OCI-LY1 (cell line): Measurements from ENCODE around the gene NBPF6.
"Not testable (repeated sequence)": the region's sequence is repeated elsewhere in the genome, so short reads cannot be mapped to it uniquely, and the experiment has no call there.

ENCODE experiments used
- H2AFZ ChIP-seq: fragments of 200-600 bp; sonication (generic), shearing (Covaris generic); 2 replicates; pipeline ENCODE4 v1.6.0; 2014; ENCODE audit warnings: antibody characterized with exemption, mild to moderate bottlenecking, low read length
- H3F3A ChIP-seq: fragments of 200-600 bp; sonication (generic), shearing (Covaris generic); 2 replicates; pipeline ENCODE4 v1.6.0; 2014; ENCODE audit warnings: mild to moderate bottlenecking, antibody characterized with exemption, low read length, moderate library complexity; ENCODE audit not compliant: insufficient read depth
- H3K27ac ChIP-seq: fragments of 200-600 bp; sonication (generic); 2 replicates; pipeline ENCODE4 v1.5.1; 2014; ENCODE audit warnings: low read length, mixed run types, mild to moderate bottlenecking, low read depth; ENCODE audit not compliant: poor library complexity, severe bottlenecking
- H3K27me3 ChIP-seq: fragments of 200-600 bp; sonication (generic); 2 replicates; pipeline ENCODE4 v1.6.0; 2014; ENCODE audit warnings: antibody characterized with exemption, mild to moderate bottlenecking, low read length, moderate library complexity; ENCODE audit not compliant: insufficient read depth
- H3K36me3 ChIP-seq: fragments of 200-600 bp; sonication (generic); 2 replicates; pipeline ENCODE4 v1.6.1; 2014; ENCODE audit warnings: mild to moderate bottlenecking, antibody characterized with exemption, low read length, moderate library complexity, mixed read lengths; ENCODE audit not compliant: insufficient read depth
- H3K4me1 ChIP-seq: fragments of 200-600 bp; sonication (generic); 2 replicates; pipeline ENCODE4 v1.5.1; 2014; ENCODE audit warnings: mild to moderate bottlenecking, low read length, moderate library complexity; ENCODE audit not compliant: insufficient read depth, severe bottlenecking
- H3K4me2 ChIP-seq: fragments of 200-600 bp; sonication (generic), shearing (Covaris generic); 2 replicates; pipeline ENCODE4 v1.6.1; 2014; ENCODE audit warnings: low read length
- H3K4me3 ChIP-seq: fragments of 200-600 bp; sonication (generic); 2 replicates; pipeline ENCODE4 v1.5.1; 2014; ENCODE audit warnings: low read length, low read depth, mild to moderate bottlenecking, mixed read lengths; ENCODE audit not compliant: poor library complexity, severe bottlenecking
- H3K79me2 ChIP-seq: fragments of 200-600 bp; shearing (Covaris generic); 2 replicates; pipeline ENCODE4 v1.6.1; 2016; ENCODE audit warnings: mixed run types, low read length, mixed read lengths; ENCODE audit not compliant: insufficient read depth
- H3K9ac ChIP-seq: fragments of 200-600 bp; sonication (generic), shearing (Covaris generic); 2 replicates; pipeline ENCODE4 v1.6.1; 2014; ENCODE audit warnings: mild to moderate bottlenecking, low read length, mixed read lengths
- H3K9me2 ChIP-seq: fragments of 200-600 bp; sonication (generic), shearing (Covaris generic); 2 replicates; pipeline ENCODE4 v1.6.1; 2014; ENCODE audit warnings: low read depth, mild to moderate bottlenecking, low read length, mixed read lengths
- H3K9me3 ChIP-seq: fragments of 200-600 bp; shearing (Covaris generic); 2 replicates; pipeline ENCODE4 v1.6.1; 2014; ENCODE audit warnings: low read length, mixed read lengths
- H4K20me1 ChIP-seq: fragments of 200-600 bp; sonication (generic), shearing (Covaris generic); 2 replicates; pipeline ENCODE4 v1.6.0; 2016; ENCODE audit warnings: mild to moderate bottlenecking, low read length; ENCODE audit not compliant: insufficient read depth
- CTCF ChIP-seq: fragments of 200-600 bp; sonication (generic), shearing (Covaris generic); IDR thresholded peaks from 2 replicates; pipeline ENCODE4 v1.5.1; 2017; ENCODE audit warnings: mild to moderate bottlenecking, antibody characterized with exemption, low read length, moderate library complexity, mixed read lengths
- EZH2 ChIP-seq: fragments of 200-600 bp; sonication (generic), shearing (Covaris generic); IDR thresholded peaks from 2 replicates; pipeline ENCODE4 v1.8.0; 2017; ENCODE audit warnings: borderline replicate concordance, mixed run types, mild to moderate bottlenecking, antibody characterized with exemption, low read length, moderate library complexity, mixed read lengths

Gene NBPF6

GRCh38 chr1:108513044-108513415 lies 62.9 kb downstream of the NBPF6 start:
- no peaks in the 10 kb centered on the region for H3K79me2 ChIP-seq
- H3K27me3 ChIP-seq = peaks cover 3% of the 10 kb centered on the region; the same call in 1 of the 2 replicates
- no peaks in the 10 kb centered on the region; the same call in 1 of the 2 replicates for H3K9me3 ChIP-seq
- no peak overlapping the region for H3K27ac ChIP-seq
- no peak overlapping the region for H3K4me3 ChIP-seq
- TF ChIP-seq CTCF (no peak), EZH2 (no peak)
- no peaks in the 10 kb centered on the region for H3F3A ChIP-seq
- H3K4me2 ChIP-seq = no peak overlapping the region
- H3K9me2 ChIP-seq = no peaks in the 10 kb centered on the region
- no peak overlapping the region for H3K9ac ChIP-seq
- no peaks in the 10 kb centered on the region for H3K4me1 ChIP-seq
- no peak overlapping the region for H2AFZ ChIP-seq
- no peaks in the 10 kb centered on the region for H4K20me1 ChIP-seq
- H3K36me3 ChIP-seq = no peaks in the 10 kb centered on the region

- not testable (repeated sequence) for H3K4me2 ChIP-seq, H3K36me3 ChIP-seq, H3F3A ChIP-seq, H3K9me3 ChIP-seq, H3K27ac ChIP-seq, H3K27me3 ChIP-seq, H3K9me2 ChIP-seq, H2AFZ ChIP-seq, H3K9ac ChIP-seq, H3K4me1 ChIP-seq, H3K4me3 ChIP-seq, H3K79me2 ChIP-seq, H4K20me1 ChIP-seq
These were observed 63.8 kb downstream of the NBPF6 start for GRCh38 chr1:108513914-108514313.

GRCh38 chr1:108517301-108517897 lies 67.3 kb downstream of the NBPF6 start:
- H2AFZ ChIP-seq, H3K4me3 ChIP-seq, H3K27me3 ChIP-seq, H3K9me3 ChIP-seq, H3K79me2 ChIP-seq, H3F3A ChIP-seq, H3K9ac ChIP-seq, H3K9me2 ChIP-seq, H3K36me3 ChIP-seq, H3K27ac ChIP-seq, H3K4me1 ChIP-seq, H4K20me1 ChIP-seq, H3K4me2 ChIP-seq: not testable (repeated sequence)
